Sigmoid colon (tissue), 7 donors: Measurements from ENCODE around the gene SRP19. TPM values are rescaled to one million over a fixed set of nuclear protein-coding genes. Genes with fewer than 3 reads are reported as not detected.

Experiments
- DNase-seq: peaks from one replicate; pipeline ENCODE4 v3.0.0-alpha.2; 2019
- H3K27ac ChIP-seq, 4 donors: fragments of 200-600 bp; sonication (generic); one replicate each; pipeline ENCODE4 v1.5.1; 2016 to 2019; ENCODE audit warnings: mild to moderate bottlenecking in 1 of 4
- H3K27me3 ChIP-seq, 3 donors: fragments of 200-600 bp; sonication (generic); one replicate each; pipeline ENCODE4 v1.5.1; 2019; ENCODE audit warnings: mild to moderate bottlenecking in 1 of 3
- H3K36me3 ChIP-seq, 4 donors: fragments of 200-600 bp; sonication (generic); one replicate each; pipeline ENCODE4 v1.5.1; 2016 to 2019
- H3K4me1 ChIP-seq, 4 donors: fragments of 200-600 bp; sonication (generic); one replicate each; pipeline ENCODE4 v1.5.1; 2017 to 2019
- H3K4me3 ChIP-seq, 4 donors: fragments of 200-600 bp; sonication (generic); one replicate each; pipeline ENCODE4 v1.5.1; 2017 to 2019; ENCODE audit warnings: mild to moderate bottlenecking in 2 of 4, moderate library complexity in 1 of 4
- H3K9me3 ChIP-seq, 4 donors: fragments of 200-600 bp in 3 of 4; sonication (generic) in 3 of 4; one replicate each; pipeline versions ENCODE4 v1.5.1 to v1.6.1; 2013 to 2019
- CTCF ChIP-seq, 4 experiments: fragments of 450-650 bp in 3 of 4; fragments of 200-600 bp in 1 of 4; IDR thresholded peaks; one replicate each; pipeline ENCODE4 v1.5.1; 2016 to 2019; ENCODE audit warnings: antibody characterized with exemption in 4 of 4, mild to moderate bottlenecking in 3 of 4, moderate library complexity in 2 of 4
- EP300 ChIP-seq, 4 donors: sonication (generic); formaldehyde crosslinking; IDR thresholded peaks; one replicate each; pipeline ENCODE4 v1.6.1; 2017; ENCODE audit warnings: antibody characterized with exemption in 4 of 4
- POLR2A ChIP-seq, 2 donors: fragments of 450-650 bp; IDR thresholded peaks; one replicate each; pipeline ENCODE4 v1.6.1; 2016; ENCODE audit warnings: antibody characterized with exemption in 2 of 2, mild to moderate bottlenecking in 2 of 2, moderate library complexity in 2 of 2
- POLR2AphosphoS5 ChIP-seq, 4 donors: sonication (generic); formaldehyde crosslinking; IDR thresholded peaks; one replicate each; pipeline ENCODE4 v1.6.1; 2017; ENCODE audit warnings: antibody characterized with exemption in 4 of 4
- WGBS, 2 donors: extraction: QIAGEN DNeasy Blood & Tissue Kit; methylation state at CpG; one replicate each; pipeline ENCODE4 v1.1.7; 2013; 5-methylcytosine and 5-hydroxymethylcytosine counted together
- intact Hi-C: fragments of 100-400 bp; cut with DNase I; formaldehyde crosslinking; loops from one replicate; pipeline ENCODE4 v1.15.1; 2023
- polyA plus RNA-seq, 3 donors: library from polyadenylated mRNA; stranded (reverse); fragments of 200-250 nt; gene quantifications; one replicate each; pipeline ENCODE4 v1.2.3, GENCODE V29; 2013
- total RNA-seq, 4 donors: library from RNA; depleted of rRNA; stranded (reverse); fragments of >200 nt; gene quantifications; one replicate each; pipeline ENCODE4 v1.1.0, GENCODE V29; 2016
- donor health status: healthy with polysubstance abuse.
- donor health status: Bipolar disorder and iron deficiency.
- donor health status: healthy.

Gene SRP19
- total RNA-seq = 10 to 100 TPM; 37.1 to 58.2 (median 55.8) TPM
- 10 to 100 TPM; 54.1 to 78.6 (median 67.5) TPM for polyA plus RNA-seq

GRCh38 chr5:112860929-112861637 lies at the start of gene SRP19:
Gene SRP19, plus strand, starts transcription at chr5:112861287. Its CDS starts 90 bp downstream, at chr5:112861377.
- H3K4me1 ChIP-seq = peaks cover 0 to 33% (median 29%) of the 10 kb centered on the region in 4 donors
- TF ChIP-seq POLR2A (IDR thresholded peaks at IDR 0.05) (peak; percentile 72 to 79), EP300 (IDR thresholded peaks at IDR 0.05) (no peak), CTCF (IDR thresholded peaks at IDR 0.05) (no peak), POLR2AphosphoS5 (IDR thresholded peaks at IDR 0.05) (peak; percentile 69 to 92 (median 84))
- 1% methylated on average over 47 of the region's 47 CpGs for WGBS, 2 donors
- intact Hi-C loops = loop anchor here (1.0 to 10.0 kb wide), 2 partner anchors 61 to 156 kb away; partner anchors contain the start of gene REEP5
- H3K4me3 ChIP-seq = peak within 1 kb of the TSS; percentile 77 to 92 (median 87)
- no peaks in the 10 kb centered on the region for H3K9me3 ChIP-seq
- peak within 1 kb of the TSS; percentile 79 to 92 (median 86) for H3K27ac ChIP-seq
- DNase-seq = peak; percentile 98
- no peaks in the 10 kb centered on the region for H3K27me3 ChIP-seq
- H3K36me3 ChIP-seq = peaks cover 0 to 23% (median 11%) of the 10 kb centered on the region in 4 donors

GRCh38 chr5:112812549-112812948 lies 48.5 kb upstream of the SRP19 start:
- H3K4me1 ChIP-seq = no peaks in the 10 kb centered on the region
- no peak for TF ChIP-seq CTCF (IDR thresholded peaks at IDR 0.05)
- TF ChIP-seq EP300 (IDR thresholded peaks at IDR 0.05) = no peak
- no peak for TF ChIP-seq POLR2A (IDR thresholded peaks at IDR 0.05)
- no peak for TF ChIP-seq POLR2AphosphoS5 (IDR thresholded peaks at IDR 0.05)
- H3K27ac ChIP-seq = no peak overlapping the region
- no peak overlapping the region for H3K4me3 ChIP-seq
- intact Hi-C loops = no loop called here
- no peak for DNase-seq
- peaks cover 0 to 57% (median 13%) of the 10 kb centered on the region in 4 donors for H3K36me3 ChIP-seq
- no peaks in the 10 kb centered on the region for H3K9me3 ChIP-seq
- 86 to 94% methylated on average over 1 of the region's 1 CpG for WGBS, 2 donors
- H3K27me3 ChIP-seq = no peaks in the 10 kb centered on the region

GRCh38 chr5:112820246-112820645 lies 40.8 kb upstream of the SRP19 start:
- intact Hi-C loops = no loop called here
- no peaks in the 10 kb centered on the region for H3K4me1 ChIP-seq
- H3K9me3 ChIP-seq = no peaks in the 10 kb centered on the region
- TF ChIP-seq CTCF (IDR thresholded peaks at IDR 0.05) (no peak), EP300 (IDR thresholded peaks at IDR 0.05) (no peak), POLR2AphosphoS5 (IDR thresholded peaks at IDR 0.05) (no peak), POLR2A (IDR thresholded peaks at IDR 0.05) (no peak)
- 96 to 98% methylated on average over 1 of the region's 1 CpG for WGBS, 2 donors
- no peak overlapping the region for H3K27ac ChIP-seq
- no peaks in the 10 kb centered on the region for H3K27me3 ChIP-seq
- peaks cover 0 to 91% (median 28%) of the 10 kb centered on the region in 4 donors for H3K36me3 ChIP-seq
- DNase-seq = no peak
- no peak overlapping the region for H3K4me3 ChIP-seq

GRCh38 chr5:112822456-112822855 lies 38.6 kb upstream of the SRP19 start:
- WGBS, 2 donors = 74% methylated on average over 4 of the region's 4 CpGs
- Histone ChIP-seq H3K9me3 (no peaks in the 10 kb centered on the region), H3K27me3 (no peaks in the 10 kb centered on the region), H3K27ac (no peak overlapping the region), H3K4me3 (no peak overlapping the region), H3K4me1 (no peaks in the 10 kb centered on the region), H3K36me3 (peaks cover 0 to 84% (median 20%) of the 10 kb centered on the region in 4 donors)
- TF ChIP-seq POLR2AphosphoS5 (IDR thresholded peaks at IDR 0.05) = no peak
- TF ChIP-seq POLR2A (IDR thresholded peaks at IDR 0.05) = no peak
- no peak for TF ChIP-seq EP300 (IDR thresholded peaks at IDR 0.05)
- TF ChIP-seq CTCF (IDR thresholded peaks at IDR 0.05) = no peak
- no peak for DNase-seq
- intact Hi-C loops = no loop called here
